Hepatocyte (in vitro differentiated cells): ENCODE results near the gene SVIL.
"Not testable (repeated sequence)": the region's sequence is repeated elsewhere in the genome, so short reads cannot be mapped to it uniquely, and the experiment has no call there.

Experiments used
- EZH2 ChIP-seq: fragments of 200-600 bp; sonication (generic); IDR thresholded peaks from 2 replicates; pipeline ENCODE4 v1.6.1; 2016; ENCODE audit warnings: antibody characterized with exemption, mild to moderate bottlenecking, borderline replicate concordance
- EZH2phosphoT487 ChIP-seq: fragments of 200-600 bp; sonication (generic); IDR thresholded peaks from one replicate; pipeline ENCODE4 v1.6.1; 2018; ENCODE audit warnings: antibody characterized with exemption, mild to moderate bottlenecking, low read depth, moderate library complexity; ENCODE audit not compliant: unreplicated experiment, severe bottlenecking
- TF ChIP-seq, protein P1 (sequence below): fragments of 200-600 bp; sonication (generic); IDR thresholded peaks from 2 replicates; pipeline ENCODE4 v1.5.1; 2016; ENCODE audit warnings: antibody characterized with exemption, mild to moderate bottlenecking; ENCODE audit not compliant: poor library complexity

DNA sequence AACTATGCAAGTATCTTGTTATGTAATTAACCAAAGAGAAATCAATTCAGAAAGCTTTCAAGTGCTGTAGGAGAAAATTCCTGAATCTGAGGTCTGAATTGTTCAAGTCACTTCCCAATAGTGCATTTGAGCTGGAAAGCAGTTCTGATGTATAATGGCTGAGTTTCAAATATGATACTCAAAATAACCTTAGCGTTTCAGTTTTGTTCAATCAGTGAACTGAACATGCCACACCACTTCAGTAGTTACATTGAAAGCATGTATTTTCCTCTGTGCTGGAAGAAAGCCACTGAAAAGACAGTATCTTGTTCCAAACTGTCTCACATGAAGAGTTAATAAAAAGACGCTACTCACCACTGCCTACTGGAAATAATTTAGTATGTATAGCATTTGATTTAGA lies 64.5 kb downstream of the SVIL start:
- TF ChIP-seq, protein P1, sequence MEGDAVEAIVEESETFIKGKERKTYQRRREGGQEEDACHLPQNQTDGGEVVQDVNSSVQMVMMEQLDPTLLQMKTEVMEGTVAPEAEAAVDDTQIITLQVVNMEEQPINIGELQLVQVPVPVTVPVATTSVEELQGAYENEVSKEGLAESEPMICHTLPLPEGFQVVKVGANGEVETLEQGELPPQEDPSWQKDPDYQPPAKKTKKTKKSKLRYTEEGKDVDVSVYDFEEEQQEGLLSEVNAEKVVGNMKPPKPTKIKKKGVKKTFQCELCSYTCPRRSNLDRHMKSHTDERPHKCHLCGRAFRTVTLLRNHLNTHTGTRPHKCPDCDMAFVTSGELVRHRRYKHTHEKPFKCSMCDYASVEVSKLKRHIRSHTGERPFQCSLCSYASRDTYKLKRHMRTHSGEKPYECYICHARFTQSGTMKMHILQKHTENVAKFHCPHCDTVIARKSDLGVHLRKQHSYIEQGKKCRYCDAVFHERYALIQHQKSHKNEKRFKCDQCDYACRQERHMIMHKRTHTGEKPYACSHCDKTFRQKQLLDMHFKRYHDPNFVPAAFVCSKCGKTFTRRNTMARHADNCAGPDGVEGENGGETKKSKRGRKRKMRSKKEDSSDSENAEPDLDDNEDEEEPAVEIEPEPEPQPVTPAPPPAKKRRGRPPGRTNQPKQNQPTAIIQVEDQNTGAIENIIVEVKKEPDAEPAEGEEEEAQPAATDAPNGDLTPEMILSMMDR = not testable (repeated sequence)
- not testable (repeated sequence) for TF ChIP-seq EZH2, EZH2phosphoT487
